Measurements from ENCODE around the gene STIMATE. TPM values are rescaled to one million over a fixed set of nuclear protein-coding genes. Genes with fewer than 3 reads are reported as not detected.

STIMATE gene
- total and polyA plus RNA-seq, 9 of the 15 experiments (the other 6 are each of a cell fraction or from before 2014, with no cell fraction given), result 0.14 to 7.7 (median 4.9) TPM

GRCh38 chr3:52874160-52874701 lies 23.1 kb downstream of the STIMATE start:
- no peak for TF ChIP-seq ZBTB7A (IDR thresholded peaks at IDR 0.05; ENCODE audit: borderline replicate concordance, control insufficient read depth, low read depth, low read length)
- no peak for TF ChIP-seq FOXA1 (IDR thresholded peaks at IDR 0.05; ENCODE audit: borderline replicate concordance)
- TF ChIP-seq CEBPB (tag; IDR thresholded peaks at IDR 0.05), result peak; percentile 6; the same call in 1 of the 2 replicates
- TF ChIP-seq, protein P1, sequence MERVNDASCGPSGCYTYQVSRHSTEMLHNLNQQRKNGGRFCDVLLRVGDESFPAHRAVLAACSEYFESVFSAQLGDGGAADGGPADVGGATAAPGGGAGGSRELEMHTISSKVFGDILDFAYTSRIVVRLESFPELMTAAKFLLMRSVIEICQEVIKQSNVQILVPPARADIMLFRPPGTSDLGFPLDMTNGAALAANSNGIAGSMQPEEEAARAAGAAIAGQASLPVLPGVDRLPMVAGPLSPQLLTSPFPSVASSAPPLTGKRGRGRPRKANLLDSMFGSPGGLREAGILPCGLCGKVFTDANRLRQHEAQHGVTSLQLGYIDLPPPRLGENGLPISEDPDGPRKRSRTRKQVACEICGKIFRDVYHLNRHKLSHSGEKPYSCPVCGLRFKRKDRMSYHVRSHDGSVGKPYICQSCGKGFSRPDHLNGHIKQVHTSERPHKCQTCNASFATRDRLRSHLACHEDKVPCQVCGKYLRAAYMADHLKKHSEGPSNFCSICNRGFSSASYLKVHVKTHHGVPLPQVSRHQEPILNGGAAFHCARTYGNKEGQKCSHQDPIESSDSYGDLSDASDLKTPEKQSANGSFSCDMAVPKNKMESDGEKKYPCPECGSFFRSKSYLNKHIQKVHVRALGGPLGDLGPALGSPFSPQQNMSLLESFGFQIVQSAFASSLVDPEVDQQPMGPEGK (CRISPR knock-in tag; IDR thresholded peaks at IDR 0.05; ENCODE audit: borderline replicate concordance), result no peak
- no peak for TF ChIP-seq ZNF445 (CRISPR knock-in tag; IDR thresholded peaks at IDR 0.05; ENCODE audit: low read depth)
- 0 out of 2 replicates have a peak, but pooled peaks have one; percentile 14 for TF ChIP-seq ZNF584 (CRISPR knock-in tag; IDR thresholded peaks at IDR 0.05; ENCODE audit: low read depth)
- TF ChIP-seq GABPA (tag; conservative IDR thresholded peaks at IDR 0.05; ENCODE audit: low read depth), result no peak
- no peak for TF ChIP-seq SIN3B (IDR thresholded peaks at IDR 0.05; ENCODE audit: low read depth)
- TF ChIP-seq E2F3 (CRISPR knock-in tag; IDR thresholded peaks at IDR 0.05), result no peak
- no peak for TF ChIP-seq IFI16 (CRISPR knock-in tag; IDR thresholded peaks at IDR 0.05)
- no peak for TF ChIP-seq CEBPG (CRISPR knock-in tag; IDR thresholded peaks at IDR 0.05)
- peak; percentile 60 to 72; a peak in 2 of 4 replicates for TF ChIP-seq CEBPG (tag; conservative IDR thresholded peaks at IDR 0.05 in 1 of 2, IDR thresholded peaks at IDR 0.05 in 1 of 2)
- peak; percentile 2; the same call in 1 of the 2 replicates for TF ChIP-seq SMARCA4 (IDR thresholded peaks at IDR 0.05)
- Histone ChIP-seq H2AFZ (ENCODE audit: low read depth, low read length) (no peak overlapping the region), H3K4me1 (replicated peaks in 1 of 2; ENCODE audit: control insufficient read depth in 2 of 2, insufficient read depth in 2 of 2, low read length in 2 of 2) (peaks cover 10 to 42% of the 10 kb centered on the region in 2 experiments), H3K27me3 (ENCODE audit: control insufficient read depth in 2 of 2, insufficient read depth in 2 of 2, low read length in 2 of 2) (no peaks in the 10 kb centered on the region), H3K4me2 (ENCODE audit: insufficient read depth, low read length) (peak overlapping the region; percentile 52; the same call in 1 of the 2 replicates), H3K9me3 (replicated peaks; ENCODE audit: control insufficient read depth, insufficient read depth, low read depth, low read length) (no peaks in the 10 kb centered on the region), H3K4me3 (no peak overlapping the region), H3K9me1 (ENCODE audit: control insufficient read depth, insufficient read depth, low read length) (no peaks in the 10 kb centered on the region), H3K27ac (ENCODE audit: extremely low read depth, low read depth, low read length) (no peak overlapping the region), H3K9ac (ENCODE audit: insufficient read depth in 1 of 2, low read depth in 2 of 2, low read length in 2 of 2) (no peak overlapping the region), H4K20me1 (replicated peaks; ENCODE audit: control insufficient read depth, insufficient read depth, low read length) (no peaks in the 10 kb centered on the region), H3K79me2 (ENCODE audit: control insufficient read depth, insufficient read depth, low read length) (no peaks in the 10 kb centered on the region), H3K36me3 (ENCODE audit: control insufficient read depth, insufficient read depth, low read length) (no peaks in the 10 kb centered on the region)
- 48% methylated on average over 5 of the region's 5 CpGs for WGBS (ENCODE audit: insufficient coverage, low coverage, missing lambda C conversion rate)
- FAIRE-seq, result no peak
- no peak for ATAC-seq
- DNase-seq (ENCODE audit: extremely low read depth in 1 of 4, low spot score in 3 of 4), result no peak
- POLR2A ChIA-PET, result interaction anchor here (1.0 to 1.4 kb wide), 2 partner anchors 15 to 19 kb away, joined by 4 read pairs; no protein-coding TSS in a partner anchor
- BruUV-seq (replicated peaks), result no TSS peak
- CTCF ChIA-PET (ENCODE audit: low intra/inter-chr PET ratio), result no interaction called here
- in situ Hi-C loops (cut with MboI), result no loop called here
- intact Hi-C loops (cut with micrococcal nuclease), result no loop called here

All from K562 (cell line).